ENCODE results near the gene CHM.
A peak's percentile ranks its signal among the peaks of the same experiment; 100 is the strongest.
"Not testable (repeated sequence)": the region's sequence is repeated elsewhere in the genome, so short reads cannot be mapped to it uniquely, and the experiment has no call there.

CHM gene

GRCh38 chrX:85996555-85996954 is 50.8 kb downstream of the CHM start:
- no peak for FAIRE-seq

- peak; percentile 45 for FAIRE-seq
Observed at GRCh38 chrX:85995641-85996040, 51.7 kb downstream of the CHM start.

GRCh38 chrX:85994797-85995196 is 52.6 kb downstream of the CHM start:
- peak; percentile 82 for FAIRE-seq

- FAIRE-seq: no peak
Observed at GRCh38 chrX:85994228-85994627, 53.1 kb downstream of the CHM start.

- FAIRE-seq: peak; percentile 92
Observed at GRCh38 chrX:85993539-85994197, 53.7 kb downstream of the CHM start.

- peak; percentile 100 for FAIRE-seq
Observed at GRCh38 chrX:85992811-85993229, 54.5 kb downstream of the CHM start.

GRCh38 chrX:85988353-85988752 is 59.0 kb downstream of the CHM start:
- no peak for FAIRE-seq

- no peak for FAIRE-seq
Observed at GRCh38 chrX:85980286-85980685, 67.1 kb downstream of the CHM start.

GRCh38 chrX:85977218-85977617 is 70.1 kb downstream of the CHM start:
- no peak for FAIRE-seq

- FAIRE-seq: not testable (repeated sequence)
Observed at GRCh38 chrX:85972351-85972750, 75.0 kb downstream of the CHM start.

GRCh38 chrX:85964744-85965143 is 82.6 kb downstream of the CHM start:
- FAIRE-seq: peak; percentile 5

- peak; percentile 97 for FAIRE-seq
Observed at GRCh38 chrX:85963736-85964135, 83.6 kb downstream of the CHM start.

GRCh38 chrX:85955510-85955909 is 91.8 kb downstream of the CHM start:
- no peak for FAIRE-seq

- FAIRE-seq: not testable (repeated sequence)
Observed at GRCh38 chrX:85944751-85945150, 102.6 kb downstream of the CHM start.

GRCh38 chrX:85941275-85941674 is 106.1 kb downstream of the CHM start:
- FAIRE-seq: no peak

- not testable (repeated sequence) for FAIRE-seq
Observed at GRCh38 chrX:85939942-85940341, 107.4 kb downstream of the CHM start.

GRCh38 chrX:85934399-85934798 is 113.0 kb downstream of the CHM start:
- FAIRE-seq: not testable (repeated sequence)

- FAIRE-seq: no peak
Observed at GRCh38 chrX:85930099-85930498, 117.3 kb downstream of the CHM start.

GRCh38 chrX:85928606-85929005 is 118.8 kb downstream of the CHM start:
- FAIRE-seq: no peak

GRCh38 chrX:85927740-85928139 is 119.6 kb downstream of the CHM start:
- FAIRE-seq: no peak

- no peak for FAIRE-seq
Observed at GRCh38 chrX:85922821-85923220, 124.5 kb downstream of the CHM start.

GRCh38 chrX:85916656-85917280 is 130.6 kb downstream of the CHM start:
- not testable (repeated sequence) for FAIRE-seq

- FAIRE-seq: no peak
Observed at GRCh38 chrX:85914431-85914830, 132.9 kb downstream of the CHM start.

GRCh38 chrX:85907316-85907715 is 140.0 kb downstream of the CHM start:
- no peak for FAIRE-seq

- no peak for FAIRE-seq
Observed at GRCh38 chrX:85906399-85906798, 141.0 kb downstream of the CHM start.
